IPS-20b (cell line): ENCODE data around the gene COL5A1.

Experiments used
- H3K27ac ChIP-seq: one replicate; pipeline ENCODE4 v1.5.1; 2013; ENCODE audit warnings: low read length
- H3K27me3 ChIP-seq: 2 replicates; pipeline ENCODE4 v1.6.1; 2013; ENCODE audit warnings: mild to moderate bottlenecking, low read length, inconsistent platforms; ENCODE audit not compliant: insufficient read depth
- H3K36me3 ChIP-seq: 2 replicates; pipeline ENCODE4 v1.6.1; 2013; ENCODE audit warnings: low read depth, mild to moderate bottlenecking, inconsistent platforms, low read length, moderate library complexity; ENCODE audit not compliant: insufficient read depth
- H3K4me1 ChIP-seq: 2 replicates; pipeline ENCODE4 v1.6.1; 2013; ENCODE audit warnings: mild to moderate bottlenecking, control low read depth, inconsistent platforms, low read length, moderate library complexity; ENCODE audit not compliant: insufficient read depth
- H3K4me3 ChIP-seq: 2 replicates; pipeline ENCODE4 v1.5.1; 2013; ENCODE audit warnings: mild to moderate bottlenecking, low read length, inconsistent platforms
- H3K9ac ChIP-seq: 2 replicates; pipeline ENCODE4 v1.6.1; 2013; ENCODE audit warnings: low read depth, mild to moderate bottlenecking, inconsistent platforms, low read length, moderate library complexity
- H3K9me3 ChIP-seq: 2 replicates; pipeline ENCODE4 v1.6.1; 2013; ENCODE audit warnings: mild to moderate bottlenecking, low read depth, low read length, inconsistent platforms; ENCODE audit not compliant: insufficient read depth

The COL5A1 gene

GRCh38 chr9:134844821-134845220 lies 203.2 kb downstream of the COL5A1 start:
- H3K27me3 ChIP-seq: no peaks in the 10 kb centered on the region
- H3K36me3 ChIP-seq: no peaks in the 10 kb centered on the region
- no peak overlapping the region for H3K9ac ChIP-seq
- H3K4me1 ChIP-seq: no peaks in the 10 kb centered on the region
- H3K4me3 ChIP-seq: no peak overlapping the region
- no peak overlapping the region for H3K27ac ChIP-seq
- H3K9me3 ChIP-seq: 0 out of 2 replicates have a peak, but pooled peaks cover 7% of the 10 kb centered on the region

GRCh38 chr9:134846187-134846586 lies 204.6 kb downstream of the COL5A1 start:
- Histone ChIP-seq H3K36me3 (no peaks in the 10 kb centered on the region), H3K4me1 (no peaks in the 10 kb centered on the region), H3K4me3 (no peak overlapping the region), H3K9me3 (peaks cover 20% of the 10 kb centered on the region), H3K27me3 (no peaks in the 10 kb centered on the region), H3K9ac (no peak overlapping the region), H3K27ac (no peak overlapping the region)

- Histone ChIP-seq H3K9me3 (peaks cover 25% of the 10 kb centered on the region), H3K36me3 (no peaks in the 10 kb centered on the region), H3K4me3 (no peak overlapping the region)
Measured at GRCh38 chr9:134846699-134847098, 205.1 kb downstream of the COL5A1 start.

GRCh38 chr9:134847138-134847537 lies 205.5 kb downstream of the COL5A1 start:
- no peaks in the 10 kb centered on the region for H3K4me1 ChIP-seq
- no peaks in the 10 kb centered on the region for H3K27me3 ChIP-seq
- no peaks in the 10 kb centered on the region for H3K36me3 ChIP-seq
- no peak overlapping the region for H3K4me3 ChIP-seq
- H3K9ac ChIP-seq: no peak overlapping the region
- H3K9me3 ChIP-seq: peaks cover 29% of the 10 kb centered on the region
- H3K27ac ChIP-seq: no peak overlapping the region

More at GRCh38 chr9:134846699-134847098, 205.1 kb downstream of the COL5A1 start:
- Histone ChIP-seq H3K9ac (no peak overlapping the region), H3K27ac (no peak overlapping the region), H3K4me1 (no peaks in the 10 kb centered on the region), H3K27me3 (no peaks in the 10 kb centered on the region)

- H3K27ac ChIP-seq: no peak overlapping the region
- no peaks in the 10 kb centered on the region for H3K27me3 ChIP-seq
- H3K9ac ChIP-seq: no peak overlapping the region
- H3K36me3 ChIP-seq: no peaks in the 10 kb centered on the region
- H3K9me3 ChIP-seq: peaks cover 34% of the 10 kb centered on the region
- H3K4me3 ChIP-seq: no peak overlapping the region
- no peaks in the 10 kb centered on the region for H3K4me1 ChIP-seq
Measured at GRCh38 chr9:134847752-134848432, 206.3 kb downstream of the COL5A1 start.

- Histone ChIP-seq H3K4me1 (no peaks in the 10 kb centered on the region), H3K9me3 (peaks cover 34% of the 10 kb centered on the region), H3K4me3 (no peak overlapping the region), H3K27me3 (no peaks in the 10 kb centered on the region), H3K27ac (no peak overlapping the region), H3K36me3 (no peaks in the 10 kb centered on the region), H3K9ac (no peak overlapping the region)
Measured at GRCh38 chr9:134848504-134848903, 206.9 kb downstream of the COL5A1 start.

GRCh38 chr9:134850611-134851010 lies 209.0 kb downstream of the COL5A1 start:
- Histone ChIP-seq H3K36me3 (no peaks in the 10 kb centered on the region), H3K27me3 (no peaks in the 10 kb centered on the region), H3K9ac (no peak overlapping the region), H3K4me3 (no peak overlapping the region), H3K9me3 (peaks cover 34% of the 10 kb centered on the region), H3K4me1 (no peaks in the 10 kb centered on the region), H3K27ac (no peak overlapping the region)

- no peaks in the 10 kb centered on the region for H3K27me3 ChIP-seq
- no peak overlapping the region for H3K9ac ChIP-seq
- H3K4me3 ChIP-seq: no peak overlapping the region
- H3K4me1 ChIP-seq: no peaks in the 10 kb centered on the region
- H3K27ac ChIP-seq: no peak overlapping the region
- H3K9me3 ChIP-seq: peaks cover 34% of the 10 kb centered on the region
- no peaks in the 10 kb centered on the region for H3K36me3 ChIP-seq
Measured at GRCh38 chr9:134851020-134851419, 209.4 kb downstream of the COL5A1 start.

GRCh38 chr9:134852906-134853654 lies 211.5 kb downstream of the COL5A1 start:
- H3K9ac ChIP-seq: no peak overlapping the region
- no peaks in the 10 kb centered on the region for H3K4me1 ChIP-seq
- H3K36me3 ChIP-seq: no peaks in the 10 kb centered on the region
- H3K4me3 ChIP-seq: no peak overlapping the region
- H3K27me3 ChIP-seq: no peaks in the 10 kb centered on the region
- no peak overlapping the region for H3K27ac ChIP-seq
- peaks cover 33% of the 10 kb centered on the region for H3K9me3 ChIP-seq

- no peak overlapping the region for H3K9ac ChIP-seq
- no peak overlapping the region for H3K27ac ChIP-seq
- peaks cover 27% of the 10 kb centered on the region for H3K9me3 ChIP-seq
- H3K36me3 ChIP-seq: no peaks in the 10 kb centered on the region
- H3K4me3 ChIP-seq: no peak overlapping the region
- H3K27me3 ChIP-seq: no peaks in the 10 kb centered on the region
- H3K4me1 ChIP-seq: no peaks in the 10 kb centered on the region
Measured at GRCh38 chr9:134853893-134854292, 212.3 kb downstream of the COL5A1 start.

GRCh38 chr9:134854541-134854981 lies 213.0 kb downstream of the COL5A1 start:
- Histone ChIP-seq H3K4me3 (no peak overlapping the region), H3K27ac (no peak overlapping the region), H3K9ac (no peak overlapping the region), H3K9me3 (peaks cover 27% of the 10 kb centered on the region), H3K4me1 (no peaks in the 10 kb centered on the region), H3K36me3 (no peaks in the 10 kb centered on the region), H3K27me3 (no peaks in the 10 kb centered on the region)
